Suprapubic skin (tissue), 4 donors: ENCODE results near the gene SPOCD1.

Experiments
- CTCF ChIP-seq, 2 donors: fragments of 200-600 bp in 1 of 2; fragments of 450-650 bp in 1 of 2; sonication (generic) in 1 of 2; IDR thresholded peaks; one replicate each; pipeline ENCODE4 v1.5.1; 2016 to 2019; ENCODE audit warnings: antibody characterized with exemption in 2 of 2, mild to moderate bottlenecking in 1 of 2, moderate library complexity in 1 of 2
- POLR2A ChIP-seq, 2 donors: fragments of 450-650 bp; IDR thresholded peaks; one replicate each; pipeline ENCODE4 v1.6.1; 2017; ENCODE audit warnings: antibody characterized with exemption in 2 of 2, mild to moderate bottlenecking in 2 of 2, moderate library complexity in 2 of 2
- POLR2AphosphoS5 ChIP-seq, 3 donors: sonication (generic); formaldehyde crosslinking; IDR thresholded peaks; one replicate each; pipeline ENCODE4 v1.6.1; 2017; ENCODE audit warnings: antibody characterized with exemption in 3 of 3

GRCh38 chr1:31781756-31782371, 34.0 kb downstream of the SPOCD1 start:
- TF ChIP-seq POLR2A (IDR thresholded peaks at IDR 0.05): no peak
- TF ChIP-seq CTCF (IDR thresholded peaks at IDR 0.05): no peak
- TF ChIP-seq POLR2AphosphoS5 (IDR thresholded peaks at IDR 0.05): no peak
